GM13977 (cell line): ENCODE measurements around the gene UBQLN1.

Experiments
- DNase-seq: peaks from one replicate; pipeline ENCODE4 v3.0.0; 2012; ENCODE audit warnings: low spot score
- in situ Hi-C: fragments of 300-500 bp; cut with MboI; formaldehyde crosslinking; loops from one replicate; pipeline ENCODE4 v1.12.0; 2022; ENCODE audit warnings: low sequenced_read_pairs, low pct_unique_long_range_greater_than_20kb, mixed read lengths, inconsistent platforms; ENCODE audit not compliant: unreplicated experiment
- TF ChIP-seq, protein P1 (sequence below): IDR thresholded peaks from 2 replicates; pipeline ENCODE4 v1.5.1; 2012; ENCODE audit warnings: mild to moderate bottlenecking, control low read depth; ENCODE audit not compliant: insufficient read depth; ENCODE audit errors: extremely low read depth, missing control alignments

UBQLN1 gene

DNA sequence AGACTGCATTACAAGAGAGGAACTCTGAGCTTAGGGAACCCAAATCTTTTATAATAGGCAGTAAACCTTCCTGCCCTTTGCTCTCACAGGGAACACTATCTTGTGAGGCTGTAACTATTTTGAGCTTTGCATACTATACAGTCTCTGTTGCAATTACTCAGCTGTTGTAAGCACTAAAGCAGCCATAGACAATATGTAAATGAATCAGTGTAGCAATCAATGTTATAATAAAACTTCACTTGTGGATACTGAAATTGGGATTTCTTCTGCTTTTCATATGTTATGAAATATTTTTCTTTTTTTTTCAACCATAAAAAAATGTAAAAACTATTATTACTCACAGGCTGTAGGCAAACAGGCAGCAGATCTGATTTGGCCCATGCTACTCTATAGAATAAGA, 16.7 kb upstream of the UBQLN1 start:
- in situ Hi-C loops, result no loop called here
- TF ChIP-seq, protein P1, sequence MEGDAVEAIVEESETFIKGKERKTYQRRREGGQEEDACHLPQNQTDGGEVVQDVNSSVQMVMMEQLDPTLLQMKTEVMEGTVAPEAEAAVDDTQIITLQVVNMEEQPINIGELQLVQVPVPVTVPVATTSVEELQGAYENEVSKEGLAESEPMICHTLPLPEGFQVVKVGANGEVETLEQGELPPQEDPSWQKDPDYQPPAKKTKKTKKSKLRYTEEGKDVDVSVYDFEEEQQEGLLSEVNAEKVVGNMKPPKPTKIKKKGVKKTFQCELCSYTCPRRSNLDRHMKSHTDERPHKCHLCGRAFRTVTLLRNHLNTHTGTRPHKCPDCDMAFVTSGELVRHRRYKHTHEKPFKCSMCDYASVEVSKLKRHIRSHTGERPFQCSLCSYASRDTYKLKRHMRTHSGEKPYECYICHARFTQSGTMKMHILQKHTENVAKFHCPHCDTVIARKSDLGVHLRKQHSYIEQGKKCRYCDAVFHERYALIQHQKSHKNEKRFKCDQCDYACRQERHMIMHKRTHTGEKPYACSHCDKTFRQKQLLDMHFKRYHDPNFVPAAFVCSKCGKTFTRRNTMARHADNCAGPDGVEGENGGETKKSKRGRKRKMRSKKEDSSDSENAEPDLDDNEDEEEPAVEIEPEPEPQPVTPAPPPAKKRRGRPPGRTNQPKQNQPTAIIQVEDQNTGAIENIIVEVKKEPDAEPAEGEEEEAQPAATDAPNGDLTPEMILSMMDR, result no peak
- DNase-seq, result no peak

GRCh38 chr9:83722726-83723495, 15.2 kb upstream of the UBQLN1 start:
- in situ Hi-C loops, result no loop called here
- DNase-seq, result no peak

DNA sequence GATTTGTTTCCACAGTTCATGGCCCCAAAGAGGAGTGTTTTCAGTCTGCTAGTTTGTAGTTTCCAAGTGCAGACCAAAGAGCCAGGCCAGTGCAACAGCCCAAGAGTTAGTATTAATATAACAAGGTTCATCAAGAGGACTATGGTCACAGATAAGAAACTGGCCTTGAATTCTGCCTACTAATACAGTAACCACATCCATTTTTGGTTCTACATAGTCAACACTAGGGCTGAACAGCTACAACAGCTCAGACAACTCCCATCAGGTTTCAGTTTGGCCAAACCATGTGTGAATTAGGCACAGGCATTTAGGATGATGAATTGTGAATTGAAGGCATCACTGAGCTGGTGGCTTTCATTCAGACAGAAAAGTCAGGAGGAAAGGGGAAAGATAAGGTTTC, 13.8 kb upstream of the UBQLN1 start:
- DNase-seq, result no peak
- in situ Hi-C loops, result no loop called here
- TF ChIP-seq, protein P1, result no peak

More at GRCh38 chr9:83722726-83723495, 15.2 kb upstream of the UBQLN1 start:
- TF ChIP-seq, protein P1, result no peak

DNA sequence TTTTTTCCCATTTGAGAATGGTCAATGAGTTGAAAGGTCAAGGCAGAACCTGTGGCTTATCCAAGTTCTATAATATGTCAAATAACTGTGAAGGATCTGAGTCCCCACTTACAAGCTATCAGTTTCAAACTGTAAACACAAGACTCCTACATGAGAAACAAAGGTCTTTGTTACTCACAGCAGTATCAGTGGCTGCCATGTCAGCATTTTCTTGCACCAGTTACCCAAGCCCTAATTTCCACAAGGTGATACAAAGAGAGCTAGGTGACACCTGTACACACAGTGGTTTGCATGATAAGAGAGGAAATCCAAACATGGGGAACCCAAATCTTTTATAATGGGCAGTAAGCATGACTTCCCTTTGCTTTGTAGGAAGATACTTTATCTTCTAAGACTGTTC, 8.0 kb upstream of the UBQLN1 start:
- in situ Hi-C loops, result no loop called here
- DNase-seq, result no peak

DNA sequence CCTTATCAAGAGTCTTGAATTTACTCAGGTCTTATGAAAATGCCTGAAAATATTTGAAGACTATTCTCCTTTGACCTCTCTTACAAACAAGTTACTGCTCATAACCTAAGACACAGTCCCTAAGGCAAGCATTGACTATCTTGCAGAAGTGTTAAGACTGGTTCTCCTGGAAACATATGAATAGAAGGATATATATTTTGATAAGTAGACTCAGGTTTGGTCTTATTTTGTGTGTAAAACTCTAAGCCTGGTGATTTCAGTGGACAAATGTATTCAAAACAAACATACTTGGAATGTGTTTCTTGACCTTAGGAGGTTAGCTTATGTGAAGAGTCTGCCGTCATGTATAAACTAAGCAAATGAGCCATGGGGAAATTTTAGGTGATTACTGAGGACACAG, 7.5 kb upstream of the UBQLN1 start:
- TF ChIP-seq, protein P1, result no peak
- no peak for DNase-seq
- in situ Hi-C loops, result no loop called here

More for the DNA sequence above, 8.0 kb upstream of the UBQLN1 start:
- TF ChIP-seq, protein P1, result no peak

DNA sequence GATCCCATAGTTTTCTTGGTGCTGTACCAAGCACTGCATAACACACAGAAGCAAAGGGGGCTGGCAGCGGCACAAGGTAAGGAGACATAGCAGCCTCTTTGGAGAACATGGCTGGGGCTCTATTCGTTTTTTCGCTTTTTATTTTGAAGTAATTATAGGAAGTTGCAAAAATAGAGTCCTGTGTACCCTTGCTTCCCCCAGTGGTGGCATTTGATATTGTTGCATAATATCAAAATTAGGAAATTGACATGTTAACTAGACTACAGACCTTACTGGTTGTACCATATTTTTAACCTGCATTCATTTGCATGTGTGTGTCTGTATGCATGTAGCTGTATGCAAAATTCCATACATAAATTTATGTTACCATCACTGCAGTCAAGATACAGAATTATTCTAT, 6.6 kb upstream of the UBQLN1 start:
- no peak for DNase-seq
- in situ Hi-C loops, result no loop called here

More for the DNA sequence above, 6.6 kb upstream of the UBQLN1 start:
- TF ChIP-seq, protein P1, result peak; percentile 17
